ENCODE results near the gene IZUMO4.

GRCh38 chr19:2139385-2140137 lies 42.8 kb downstream of the IZUMO4 start:
- no peak for TF ChIP-seq CTCF (IDR thresholded peaks at IDR 0.05; ENCODE audit: borderline replicate concordance, extremely low read depth, low read length, poor library complexity, severe bottlenecking)
- TF ChIP-seq EZH2 (IDR thresholded peaks at IDR 0.05; ENCODE audit: borderline replicate concordance, low read depth, low read length, severe bottlenecking), result no peak
